Measurements from ENCODE around the gene CEBPE. TPM values are rescaled to one million over a fixed set of nuclear protein-coding genes. Genes with fewer than 3 reads are reported as not detected.
"Not testable (repeated sequence)": the region's sequence is repeated elsewhere in the genome, so short reads cannot be mapped to it uniquely, and the experiment has no call there.

CEBPE gene
- polyA plus RNA-seq, 1 donor from 2014 or later, result not detected

DNA sequence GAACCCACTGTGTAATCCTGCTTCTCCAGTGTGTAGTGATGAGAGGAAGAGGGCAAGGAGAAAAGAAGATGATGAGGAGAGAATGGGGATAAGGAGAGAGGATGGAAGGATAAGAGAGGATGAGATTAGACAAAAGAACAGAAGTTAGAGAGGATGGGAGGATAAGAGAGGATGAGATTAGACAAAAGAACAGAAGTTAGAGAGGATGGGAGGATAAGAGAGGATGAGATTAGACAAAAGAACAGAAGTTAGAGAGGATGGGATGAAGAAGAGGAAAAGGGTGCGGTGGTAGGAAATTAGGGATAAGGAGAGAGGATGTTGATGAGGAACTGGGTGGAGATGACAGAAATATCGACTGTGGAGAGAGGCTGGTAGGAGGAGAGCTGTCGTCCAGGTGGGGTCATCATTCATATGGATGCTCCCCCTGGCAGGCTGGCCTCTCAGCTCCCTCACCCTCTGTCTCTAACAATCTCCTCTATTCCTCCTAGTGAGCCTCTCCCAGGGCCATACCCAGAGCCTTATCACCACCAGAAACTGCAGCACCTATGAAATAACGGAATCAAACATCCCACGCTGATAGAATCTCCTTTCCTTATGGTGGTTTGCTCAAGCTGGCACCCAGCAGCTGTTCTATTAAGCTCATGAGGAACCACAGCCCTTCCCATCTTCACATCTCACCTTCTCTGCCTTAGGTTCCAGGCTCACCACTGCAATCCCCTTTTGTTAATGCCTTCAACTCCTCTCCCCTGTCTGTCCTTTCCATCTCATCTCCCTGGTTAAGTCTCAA is 8.3 kb downstream of the CEBPE start:
- no peaks in the 10 kb centered on the region for H3K9me2 ChIP-seq (ENCODE audit: insufficient read depth, low read length)
- H3K4me3 ChIP-seq (ENCODE audit: low read length), result no peak overlapping the region
- H4K20me1 ChIP-seq (ENCODE audit: insufficient read depth), result no peaks in the 10 kb centered on the region
- no peaks in the 10 kb centered on the region for H3K27me3 ChIP-seq (ENCODE audit: insufficient read depth, low read depth, low read length)
- H3K9ac ChIP-seq (ENCODE audit: low read length), result no peak overlapping the region
- no peaks in the 10 kb centered on the region for H3F3A ChIP-seq (ENCODE audit: insufficient read depth, low read length, poor library complexity, severe bottlenecking)
- H3K79me2 ChIP-seq (replicated peaks; ENCODE audit: insufficient read depth, low read length), result no peaks in the 10 kb centered on the region
- no peak overlapping the region for H3K27ac ChIP-seq (ENCODE audit: low read length)
- H2AFZ ChIP-seq (ENCODE audit: low read depth, low read length), result no peak overlapping the region
- TF ChIP-seq RAD21 (conservative IDR thresholded peaks at IDR 0.05) (no peak), EZH2 (IDR thresholded peaks at IDR 0.05; ENCODE audit: borderline replicate concordance, insufficient read depth, low read length, poor library complexity, severe bottlenecking) (no peak), MXI1 (conservative IDR thresholded peaks at IDR 0.05; ENCODE audit: poor library complexity, severe bottlenecking) (no peak), TAF1 (IDR thresholded peaks at IDR 0.05; ENCODE audit: low read depth) (no peak), EP300 (conservative IDR thresholded peaks at IDR 0.05; ENCODE audit: poor library complexity, severe bottlenecking) (no peak), POLR2AphosphoS5 (IDR thresholded peaks at IDR 0.05) (no peak), SMC3 (conservative IDR thresholded peaks at IDR 0.05; ENCODE audit: poor library complexity) (no peak)
- TF ChIP-seq, protein P1, sequence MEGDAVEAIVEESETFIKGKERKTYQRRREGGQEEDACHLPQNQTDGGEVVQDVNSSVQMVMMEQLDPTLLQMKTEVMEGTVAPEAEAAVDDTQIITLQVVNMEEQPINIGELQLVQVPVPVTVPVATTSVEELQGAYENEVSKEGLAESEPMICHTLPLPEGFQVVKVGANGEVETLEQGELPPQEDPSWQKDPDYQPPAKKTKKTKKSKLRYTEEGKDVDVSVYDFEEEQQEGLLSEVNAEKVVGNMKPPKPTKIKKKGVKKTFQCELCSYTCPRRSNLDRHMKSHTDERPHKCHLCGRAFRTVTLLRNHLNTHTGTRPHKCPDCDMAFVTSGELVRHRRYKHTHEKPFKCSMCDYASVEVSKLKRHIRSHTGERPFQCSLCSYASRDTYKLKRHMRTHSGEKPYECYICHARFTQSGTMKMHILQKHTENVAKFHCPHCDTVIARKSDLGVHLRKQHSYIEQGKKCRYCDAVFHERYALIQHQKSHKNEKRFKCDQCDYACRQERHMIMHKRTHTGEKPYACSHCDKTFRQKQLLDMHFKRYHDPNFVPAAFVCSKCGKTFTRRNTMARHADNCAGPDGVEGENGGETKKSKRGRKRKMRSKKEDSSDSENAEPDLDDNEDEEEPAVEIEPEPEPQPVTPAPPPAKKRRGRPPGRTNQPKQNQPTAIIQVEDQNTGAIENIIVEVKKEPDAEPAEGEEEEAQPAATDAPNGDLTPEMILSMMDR (IDR thresholded peaks at IDR 0.05; ENCODE audit: poor library complexity, severe bottlenecking), result no peak
- TF ChIP-seq, protein P2, sequence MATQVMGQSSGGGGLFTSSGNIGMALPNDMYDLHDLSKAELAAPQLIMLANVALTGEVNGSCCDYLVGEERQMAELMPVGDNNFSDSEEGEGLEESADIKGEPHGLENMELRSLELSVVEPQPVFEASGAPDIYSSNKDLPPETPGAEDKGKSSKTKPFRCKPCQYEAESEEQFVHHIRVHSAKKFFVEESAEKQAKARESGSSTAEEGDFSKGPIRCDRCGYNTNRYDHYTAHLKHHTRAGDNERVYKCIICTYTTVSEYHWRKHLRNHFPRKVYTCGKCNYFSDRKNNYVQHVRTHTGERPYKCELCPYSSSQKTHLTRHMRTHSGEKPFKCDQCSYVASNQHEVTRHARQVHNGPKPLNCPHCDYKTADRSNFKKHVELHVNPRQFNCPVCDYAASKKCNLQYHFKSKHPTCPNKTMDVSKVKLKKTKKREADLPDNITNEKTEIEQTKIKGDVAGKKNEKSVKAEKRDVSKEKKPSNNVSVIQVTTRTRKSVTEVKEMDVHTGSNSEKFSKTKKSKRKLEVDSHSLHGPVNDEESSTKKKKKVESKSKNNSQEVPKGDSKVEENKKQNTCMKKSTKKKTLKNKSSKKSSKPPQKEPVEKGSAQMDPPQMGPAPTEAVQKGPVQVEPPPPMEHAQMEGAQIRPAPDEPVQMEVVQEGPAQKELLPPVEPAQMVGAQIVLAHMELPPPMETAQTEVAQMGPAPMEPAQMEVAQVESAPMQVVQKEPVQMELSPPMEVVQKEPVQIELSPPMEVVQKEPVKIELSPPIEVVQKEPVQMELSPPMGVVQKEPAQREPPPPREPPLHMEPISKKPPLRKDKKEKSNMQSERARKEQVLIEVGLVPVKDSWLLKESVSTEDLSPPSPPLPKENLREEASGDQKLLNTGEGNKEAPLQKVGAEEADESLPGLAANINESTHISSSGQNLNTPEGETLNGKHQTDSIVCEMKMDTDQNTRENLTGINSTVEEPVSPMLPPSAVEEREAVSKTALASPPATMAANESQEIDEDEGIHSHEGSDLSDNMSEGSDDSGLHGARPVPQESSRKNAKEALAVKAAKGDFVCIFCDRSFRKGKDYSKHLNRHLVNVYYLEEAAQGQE (IDR thresholded peaks at IDR 0.05; ENCODE audit: borderline replicate concordance), result no peak
- no peaks in the 10 kb centered on the region for H3K36me3 ChIP-seq (ENCODE audit: insufficient read depth, low read length)
- no peaks in the 10 kb centered on the region for H3K9me3 ChIP-seq (ENCODE audit: low read length)
- H3K4me2 ChIP-seq (ENCODE audit: low read length), result no peak overlapping the region

DNA sequence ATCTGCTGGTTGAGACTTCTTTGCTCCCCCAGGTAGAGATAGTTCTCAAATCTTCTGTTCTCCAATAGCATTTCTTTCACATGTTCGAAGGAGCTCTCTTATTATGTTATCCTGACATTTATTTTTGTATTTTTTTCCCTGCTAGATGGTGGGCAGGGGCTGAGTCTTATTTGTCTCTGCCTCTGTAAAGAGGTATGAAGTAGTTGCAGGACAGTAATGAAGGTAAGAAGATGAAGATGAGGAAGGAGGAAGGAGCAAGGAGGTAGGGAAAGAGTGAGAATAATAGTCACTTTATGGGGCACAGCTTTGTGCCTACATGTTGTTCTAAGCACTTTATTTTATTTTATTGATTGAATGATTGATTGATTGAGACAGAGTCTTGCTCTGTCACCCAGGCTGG is 9.3 kb downstream of the CEBPE start:
- Histone ChIP-seq H3K27ac (ENCODE audit: low read length) (no peak overlapping the region), H3K9me3 (ENCODE audit: low read length) (no peaks in the 10 kb centered on the region), H3K4me2 (ENCODE audit: low read length) (no peak overlapping the region), H3K9me2 (ENCODE audit: insufficient read depth, low read length) (no peaks in the 10 kb centered on the region), H2AFZ (ENCODE audit: low read depth, low read length) (no peak overlapping the region), H3K4me3 (ENCODE audit: low read length) (no peak overlapping the region), H4K20me1 (ENCODE audit: insufficient read depth) (no peaks in the 10 kb centered on the region), H3K9ac (ENCODE audit: low read length) (no peak overlapping the region), H3K79me2 (replicated peaks; ENCODE audit: insufficient read depth, low read length) (no peaks in the 10 kb centered on the region), H3F3A (ENCODE audit: insufficient read depth, low read length, poor library complexity, severe bottlenecking) (no peaks in the 10 kb centered on the region), H3K27me3 (ENCODE audit: insufficient read depth, low read depth, low read length) (no peaks in the 10 kb centered on the region), H3K36me3 (ENCODE audit: insufficient read depth, low read length) (no peaks in the 10 kb centered on the region)
- TF ChIP-seq EZH2 (IDR thresholded peaks at IDR 0.05; ENCODE audit: borderline replicate concordance, insufficient read depth, low read length, poor library complexity, severe bottlenecking) (no peak), RAD21 (conservative IDR thresholded peaks at IDR 0.05) (no peak), TAF1 (IDR thresholded peaks at IDR 0.05; ENCODE audit: low read depth) (no peak), SMC3 (conservative IDR thresholded peaks at IDR 0.05; ENCODE audit: poor library complexity) (no peak), EP300 (conservative IDR thresholded peaks at IDR 0.05; ENCODE audit: poor library complexity, severe bottlenecking) (no peak)
- TF ChIP-seq, protein P1 (IDR thresholded peaks at IDR 0.05; ENCODE audit: poor library complexity, severe bottlenecking), result no peak

DNA sequence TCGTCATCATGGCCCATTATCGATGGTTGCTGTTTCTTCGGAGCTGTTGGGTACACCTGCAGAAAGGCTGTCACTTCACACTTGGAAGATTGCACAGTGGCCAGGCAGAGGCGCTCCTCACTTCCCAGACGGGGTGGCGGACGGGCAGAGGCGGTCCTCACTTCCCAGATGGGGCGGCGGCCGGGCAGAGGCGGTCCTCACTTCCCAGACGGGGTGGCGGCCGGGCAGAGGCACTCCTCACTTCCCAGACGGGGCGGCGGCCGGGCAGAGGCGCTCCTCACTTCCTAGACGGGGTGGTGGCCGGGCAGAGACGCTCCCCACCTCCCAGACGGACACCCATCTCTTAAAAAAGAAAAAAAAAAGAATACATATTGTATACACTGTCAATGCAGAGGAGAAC is 10.9 kb downstream of the CEBPE start:
- not testable (repeated sequence) for H3K27me3 ChIP-seq (ENCODE audit: insufficient read depth, low read depth, low read length); H2AFZ ChIP-seq (ENCODE audit: low read depth, low read length); H3F3A ChIP-seq (ENCODE audit: insufficient read depth, low read length, poor library complexity, severe bottlenecking); H3K79me2 ChIP-seq (replicated peaks; ENCODE audit: insufficient read depth, low read length); H3K9me3 ChIP-seq (ENCODE audit: low read length); H3K4me2 ChIP-seq (ENCODE audit: low read length); H3K4me3 ChIP-seq (ENCODE audit: low read length); H3K9ac ChIP-seq (ENCODE audit: low read length); H3K27ac ChIP-seq (ENCODE audit: low read length); H4K20me1 ChIP-seq (ENCODE audit: insufficient read depth); H3K9me2 ChIP-seq (ENCODE audit: insufficient read depth, low read length); H3K36me3 ChIP-seq (ENCODE audit: insufficient read depth, low read length)

DNA sequence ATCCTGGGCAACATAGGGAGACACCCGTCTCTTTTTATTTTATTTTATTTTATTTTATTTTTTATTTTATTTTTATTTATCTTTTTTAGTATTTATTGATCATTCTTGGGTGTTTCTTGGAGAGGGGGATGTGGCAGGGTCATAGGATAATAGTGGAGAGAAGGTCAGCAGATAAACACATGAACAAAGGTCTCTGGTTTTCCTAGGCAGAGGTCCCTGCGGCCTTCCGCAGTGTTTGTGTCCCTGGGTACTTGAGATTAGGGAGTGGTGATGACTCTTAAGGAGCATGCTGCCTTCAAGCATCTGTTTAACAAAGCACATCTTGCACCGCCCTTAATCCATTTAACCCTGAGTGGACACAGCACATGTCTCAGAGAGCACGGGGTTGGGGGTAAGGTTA is 11.4 kb downstream of the CEBPE start:
- not testable (repeated sequence) for H3K27ac ChIP-seq (ENCODE audit: low read length); H3F3A ChIP-seq (ENCODE audit: insufficient read depth, low read length, poor library complexity, severe bottlenecking); H3K9ac ChIP-seq (ENCODE audit: low read length); H3K9me2 ChIP-seq (ENCODE audit: insufficient read depth, low read length); H2AFZ ChIP-seq (ENCODE audit: low read depth, low read length); H3K27me3 ChIP-seq (ENCODE audit: insufficient read depth, low read depth, low read length); H3K4me3 ChIP-seq (ENCODE audit: low read length); H3K9me3 ChIP-seq (ENCODE audit: low read length); H3K36me3 ChIP-seq (ENCODE audit: insufficient read depth, low read length); H4K20me1 ChIP-seq (ENCODE audit: insufficient read depth); H3K79me2 ChIP-seq (replicated peaks; ENCODE audit: insufficient read depth, low read length); H3K4me2 ChIP-seq (ENCODE audit: low read length)
